Smooth muscle cell (in vitro differentiated cells): ENCODE results near the gene HES6. TPM values are rescaled to one million over a fixed set of nuclear protein-coding genes. Genes with fewer than 3 reads are reported as not detected.

Experiments used
- DNase-seq: peaks from one replicate; lab custom pipeline; 2025; ENCODE audit not compliant: unreplicated experiment; lab: John Stamatoyannopoulos, UW
- H2AFZ ChIP-seq: fragments of 200-600 bp; sonication (generic); 2 replicates; pipeline ENCODE4 v1.6.0; 2016; ENCODE audit warnings: antibody characterized with exemption, low read depth, mild to moderate bottlenecking
- H3F3A ChIP-seq: fragments of 200-600 bp; sonication (generic); 2 replicates; pipeline ENCODE4 v1.6.0; 2017; ENCODE audit warnings: antibody characterized with exemption, low read depth
- H3K27ac ChIP-seq: fragments of 200-600 bp; sonication (generic); 2 replicates; pipeline ENCODE4 v1.5.1; 2016; ENCODE audit warnings: low read depth, mild to moderate bottlenecking
- H3K27me3 ChIP-seq: fragments of 200-600 bp; sonication (generic); 2 replicates; pipeline ENCODE4 v1.6.1; 2016; ENCODE audit warnings: low read depth, mild to moderate bottlenecking
- H3K36me3 ChIP-seq: fragments of 200-600 bp; sonication (generic); 2 replicates; pipeline ENCODE4 v1.5.1; 2016; ENCODE audit warnings: low read depth
- H3K4me1 ChIP-seq: fragments of 200-600 bp; sonication (generic); 2 replicates; pipeline ENCODE4 v1.5.1; 2016; ENCODE audit warnings: low read depth
- H3K4me2 ChIP-seq: fragments of 200-600 bp; sonication (generic); 2 replicates; pipeline ENCODE4 v1.6.0; 2016; ENCODE audit warnings: mild to moderate bottlenecking
- H3K4me3 ChIP-seq: fragments of 200-600 bp; sonication (generic); 2 replicates; pipeline ENCODE4 v1.5.1; 2016; ENCODE audit warnings: mild to moderate bottlenecking
- H3K79me2 ChIP-seq: fragments of 200-600 bp; sonication (generic); 2 replicates; pipeline ENCODE4 v1.6.0; 2016; ENCODE audit warnings: low read depth, mild to moderate bottlenecking
- H3K9ac ChIP-seq: fragments of 200-600 bp; sonication (generic); 2 replicates; pipeline ENCODE4 v1.6.0; 2016; ENCODE audit warnings: low read depth
- H3K9me3 ChIP-seq: fragments of 200-600 bp; sonication (generic); replicated peaks from 2 replicates; pipeline ENCODE4 v1.5.1; 2016; ENCODE audit warnings: low read depth
- H4K20me1 ChIP-seq: fragments of 200-600 bp; sonication (generic); 2 replicates; pipeline ENCODE4 v1.6.0; 2016; ENCODE audit warnings: low read depth
- WGBS: methylation state at CpG from one replicate; pipeline ENCODE4 v1.1.7; 2016; ENCODE audit warnings: low lambda C conversion rate; 5-methylcytosine and 5-hydroxymethylcytosine counted together
- polyA plus RNA-seq: library from polyadenylated mRNA; unstranded; fragments of >200 nt; fragmentation: Nextera tagmentation; extraction: Ambion mirVana; gene quantifications from 2 replicates; pipeline ENCODE4 v1.2.1, GENCODE V29; 2016
- total RNA-seq: library from RNA; depleted of rRNA; stranded (reverse); fragments of >200 nt; gene quantifications from 2 replicates; pipeline ENCODE4 v1.2.3, GENCODE V29; 2014
- TF ChIP-seq, protein P1 (sequence below): fragments of 200-600 bp; sonication (generic); IDR thresholded peaks from 2 replicates; pipeline ENCODE4 v1.5.1; 2017; ENCODE audit warnings: borderline replicate concordance, mild to moderate bottlenecking, antibody characterized with exemption; ENCODE audit not compliant: insufficient read depth, poor library complexity, severe bottlenecking

Gene HES6
- total and polyA plus RNA-seq, 2 experiments from 2014 or later = 0.81 to 2.7 TPM

DNA sequence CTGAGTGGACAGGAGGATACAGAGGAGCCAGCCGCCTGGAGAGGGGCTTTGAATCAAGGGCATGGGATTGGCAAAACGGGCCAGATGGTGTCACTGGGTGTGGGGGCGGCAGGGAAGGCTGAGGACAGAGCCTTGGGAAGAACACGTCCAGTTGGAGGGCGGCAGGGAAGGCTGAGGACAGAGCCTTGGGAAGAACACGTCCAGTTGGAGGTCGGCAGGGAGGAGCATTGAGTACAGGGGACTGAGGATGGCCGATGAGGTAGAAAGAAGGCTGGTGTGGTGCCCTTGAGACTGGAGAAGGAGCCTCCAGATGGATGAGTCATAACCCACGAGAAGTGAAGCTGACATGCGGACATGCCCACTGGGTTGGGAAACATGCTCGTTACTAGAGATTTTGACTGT, 4.5 kb downstream of the HES6 start:
- H3K27me3 ChIP-seq = peaks cover 39% of the 10 kb centered on the region
- peaks cover 3% of the 10 kb centered on the region for H3F3A ChIP-seq
- H3K9me3 ChIP-seq = no peaks in the 10 kb centered on the region
- no peak overlapping the region for H2AFZ ChIP-seq
- no peak overlapping the region for H3K27ac ChIP-seq
- TF ChIP-seq, protein P1, sequence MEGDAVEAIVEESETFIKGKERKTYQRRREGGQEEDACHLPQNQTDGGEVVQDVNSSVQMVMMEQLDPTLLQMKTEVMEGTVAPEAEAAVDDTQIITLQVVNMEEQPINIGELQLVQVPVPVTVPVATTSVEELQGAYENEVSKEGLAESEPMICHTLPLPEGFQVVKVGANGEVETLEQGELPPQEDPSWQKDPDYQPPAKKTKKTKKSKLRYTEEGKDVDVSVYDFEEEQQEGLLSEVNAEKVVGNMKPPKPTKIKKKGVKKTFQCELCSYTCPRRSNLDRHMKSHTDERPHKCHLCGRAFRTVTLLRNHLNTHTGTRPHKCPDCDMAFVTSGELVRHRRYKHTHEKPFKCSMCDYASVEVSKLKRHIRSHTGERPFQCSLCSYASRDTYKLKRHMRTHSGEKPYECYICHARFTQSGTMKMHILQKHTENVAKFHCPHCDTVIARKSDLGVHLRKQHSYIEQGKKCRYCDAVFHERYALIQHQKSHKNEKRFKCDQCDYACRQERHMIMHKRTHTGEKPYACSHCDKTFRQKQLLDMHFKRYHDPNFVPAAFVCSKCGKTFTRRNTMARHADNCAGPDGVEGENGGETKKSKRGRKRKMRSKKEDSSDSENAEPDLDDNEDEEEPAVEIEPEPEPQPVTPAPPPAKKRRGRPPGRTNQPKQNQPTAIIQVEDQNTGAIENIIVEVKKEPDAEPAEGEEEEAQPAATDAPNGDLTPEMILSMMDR = no peak
- 63% methylated on average over 11 of the region's 11 CpGs for WGBS
- H3K4me1 ChIP-seq = no peaks in the 10 kb centered on the region
- H3K4me2 ChIP-seq = no peak overlapping the region
- no peak overlapping the region for H3K4me3 ChIP-seq
- no peaks in the 10 kb centered on the region for H4K20me1 ChIP-seq
- H3K9ac ChIP-seq = no peak overlapping the region
- H3K36me3 ChIP-seq = no peaks in the 10 kb centered on the region
- H3K79me2 ChIP-seq = no peaks in the 10 kb centered on the region
- no peak for DNase-seq

GRCh38 chr2:238233625-238234024, 6.2 kb downstream of the HES6 start:
- TF ChIP-seq, protein P1 = no peak
- no peak for DNase-seq
- Histone ChIP-seq H3K27ac (no peak overlapping the region), H3K36me3 (no peaks in the 10 kb centered on the region), H3K4me3 (no peak overlapping the region), H3K79me2 (no peaks in the 10 kb centered on the region), H3K9me3 (no peaks in the 10 kb centered on the region), H3K27me3 (peaks cover 28% of the 10 kb centered on the region), H3F3A (peaks cover 3% of the 10 kb centered on the region), H2AFZ (no peak overlapping the region), H3K4me1 (no peaks in the 10 kb centered on the region), H3K9ac (no peak overlapping the region), H4K20me1 (no peaks in the 10 kb centered on the region), H3K4me2 (no peak overlapping the region)
- WGBS = 85% methylated on average over 12 of the region's 12 CpGs

DNA sequence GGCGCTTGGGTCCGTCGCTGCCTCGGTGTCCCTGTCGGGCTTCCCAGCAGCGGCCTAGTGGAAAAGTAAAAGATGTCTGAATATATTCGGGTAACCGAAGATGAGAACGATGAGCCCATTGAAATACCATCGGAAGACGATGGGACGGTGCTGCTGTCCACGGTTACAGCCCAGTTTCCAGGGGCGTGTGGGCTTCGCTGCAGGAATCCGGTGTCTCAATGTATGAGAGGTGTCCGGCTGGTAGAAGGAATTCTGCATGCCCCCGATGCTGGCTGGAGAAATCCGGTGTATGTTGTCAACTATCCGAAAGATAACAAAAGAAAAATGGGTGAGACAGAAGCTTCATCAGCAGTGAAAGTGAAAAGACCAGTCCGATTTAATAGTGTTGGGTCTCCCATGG, 8.0 kb downstream of the HES6 start:
- Histone ChIP-seq H3K4me2 (peak overlapping the region; percentile 98), H3K36me3 (no peaks in the 10 kb centered on the region), H3K9ac (no peak overlapping the region), H4K20me1 (no peaks in the 10 kb centered on the region), H3K4me3 (peak overlapping the region; percentile 64), H3K27me3 (peaks cover 9% of the 10 kb centered on the region), H3K4me1 (no peaks in the 10 kb centered on the region), H3F3A (no peaks in the 10 kb centered on the region), H3K9me3 (no peaks in the 10 kb centered on the region), H3K27ac (no peak overlapping the region), H2AFZ (peak overlapping the region; percentile 98), H3K79me2 (no peaks in the 10 kb centered on the region)
- no peak for DNase-seq
- TF ChIP-seq, protein P1 = no peak
- WGBS = 66% methylated on average over 21 of the region's 21 CpGs

DNA sequence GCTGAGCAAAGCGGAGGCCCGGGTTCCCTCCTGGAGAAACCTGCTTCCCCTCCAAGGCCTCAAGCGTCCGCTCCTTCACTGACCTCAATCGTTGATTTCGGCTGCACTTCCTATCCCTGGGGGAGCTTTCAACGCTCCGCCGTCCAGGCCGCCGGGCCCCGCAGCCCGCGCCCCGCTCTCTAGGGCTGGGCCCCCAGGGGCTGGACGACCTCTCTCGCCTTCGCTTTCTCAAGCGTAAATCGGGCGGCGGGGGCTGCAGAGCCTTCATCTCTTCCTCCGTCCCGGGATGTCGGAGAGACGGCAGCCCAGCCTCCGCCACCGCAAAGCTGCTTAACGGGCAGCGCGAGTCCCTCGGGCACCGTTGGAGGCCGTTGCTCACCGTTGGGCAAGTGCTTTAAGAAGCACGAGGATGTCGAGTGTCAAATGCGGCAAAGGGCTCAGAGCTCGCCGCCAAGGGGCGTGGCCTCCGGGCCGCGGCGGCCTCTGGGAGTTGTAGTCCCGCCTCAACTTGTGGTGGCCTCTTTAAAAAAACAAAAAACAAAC, 8.5 kb downstream of the HES6 start:
- no peaks in the 10 kb centered on the region for H3K9me3 ChIP-seq
- no peak overlapping the region for H3K27ac ChIP-seq
- no peak overlapping the region for H3K9ac ChIP-seq
- H3K27me3 ChIP-seq = peaks cover 6% of the 10 kb centered on the region
- 3% methylated on average over 45 of the region's 46 CpGs for WGBS
- peak; percentile 18 for DNase-seq
- no peaks in the 10 kb centered on the region for H3K79me2 ChIP-seq
- H4K20me1 ChIP-seq = no peaks in the 10 kb centered on the region
- peak overlapping the region; percentile 64 for H3K4me3 ChIP-seq
- H2AFZ ChIP-seq = peak overlapping the region; percentile 98
- TF ChIP-seq, protein P1 = no peak
- H3F3A ChIP-seq = no peaks in the 10 kb centered on the region
- no peaks in the 10 kb centered on the region for H3K36me3 ChIP-seq
- H3K4me1 ChIP-seq = no peaks in the 10 kb centered on the region
- H3K4me2 ChIP-seq = peak overlapping the region; percentile 98
